ENCODE results near the gene RAB7A.

The RAB7A gene

DNA sequence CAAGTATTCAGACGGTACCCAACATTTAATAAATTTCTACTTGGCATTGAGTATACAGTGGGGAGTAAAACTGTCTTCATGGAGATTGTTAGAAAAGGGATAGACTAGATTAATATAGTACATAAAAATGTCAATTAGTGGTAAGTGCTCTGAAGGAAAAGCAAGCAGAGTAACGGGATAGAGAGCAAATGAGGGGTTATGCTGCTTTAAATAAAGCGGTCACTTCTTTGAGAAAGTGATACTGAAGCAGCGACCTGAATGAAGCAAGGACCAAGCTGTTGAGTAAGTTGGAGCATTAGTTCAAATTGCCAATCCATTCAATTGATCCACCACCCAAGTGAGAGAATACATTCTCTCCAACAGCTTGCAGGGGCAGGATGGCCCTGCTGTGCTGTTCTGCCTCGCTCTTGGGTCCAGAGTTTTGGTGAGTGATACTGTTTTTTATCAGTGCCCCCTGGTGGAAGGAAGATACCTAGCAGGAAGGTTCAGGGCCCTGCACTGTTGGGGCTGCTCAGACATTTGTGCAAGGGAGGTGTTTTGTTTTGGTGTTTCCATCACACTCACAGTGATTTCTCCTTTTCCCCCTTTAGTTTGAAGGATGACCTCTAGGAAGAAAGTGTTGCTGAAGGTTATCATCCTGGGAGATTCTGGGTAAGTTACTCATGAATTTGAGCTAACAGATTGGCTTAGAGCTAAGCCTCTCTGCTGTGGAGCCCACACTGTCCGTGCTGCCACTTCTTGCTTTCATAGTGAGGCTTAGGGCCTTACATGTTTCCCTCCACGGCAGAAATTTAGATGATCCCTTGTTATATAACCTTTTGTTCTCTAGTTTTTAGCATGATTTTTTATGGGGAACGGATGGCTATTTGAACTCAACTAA, 69.0 kb downstream of the RAB7A start:
- peak; percentile 68 for DNase-seq

DNA sequence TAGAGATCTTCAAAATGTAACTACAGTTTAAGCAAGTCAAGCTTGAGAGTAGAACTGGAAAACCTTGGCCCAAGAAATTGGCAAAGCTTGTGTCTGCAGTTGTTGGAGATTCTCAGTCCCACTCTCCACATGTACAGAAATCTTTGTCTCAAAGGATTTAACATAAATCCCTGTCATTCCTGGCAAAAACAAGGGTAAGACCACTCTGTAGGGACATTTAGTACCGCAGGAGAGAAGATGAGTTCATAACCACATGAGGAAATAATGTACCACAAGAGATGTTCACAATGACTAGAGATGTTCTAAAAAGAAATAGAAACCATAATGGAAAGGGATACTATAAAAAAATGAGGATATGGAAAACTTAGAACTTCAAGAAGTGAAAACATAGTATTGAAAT, 73.7 kb downstream of the RAB7A start:
- DNase-seq: no peak

- DNase-seq: peak; percentile 82
Measured at GRCh38 chr3:128800241-128801187, 74.5 kb downstream of the RAB7A start.

DNA sequence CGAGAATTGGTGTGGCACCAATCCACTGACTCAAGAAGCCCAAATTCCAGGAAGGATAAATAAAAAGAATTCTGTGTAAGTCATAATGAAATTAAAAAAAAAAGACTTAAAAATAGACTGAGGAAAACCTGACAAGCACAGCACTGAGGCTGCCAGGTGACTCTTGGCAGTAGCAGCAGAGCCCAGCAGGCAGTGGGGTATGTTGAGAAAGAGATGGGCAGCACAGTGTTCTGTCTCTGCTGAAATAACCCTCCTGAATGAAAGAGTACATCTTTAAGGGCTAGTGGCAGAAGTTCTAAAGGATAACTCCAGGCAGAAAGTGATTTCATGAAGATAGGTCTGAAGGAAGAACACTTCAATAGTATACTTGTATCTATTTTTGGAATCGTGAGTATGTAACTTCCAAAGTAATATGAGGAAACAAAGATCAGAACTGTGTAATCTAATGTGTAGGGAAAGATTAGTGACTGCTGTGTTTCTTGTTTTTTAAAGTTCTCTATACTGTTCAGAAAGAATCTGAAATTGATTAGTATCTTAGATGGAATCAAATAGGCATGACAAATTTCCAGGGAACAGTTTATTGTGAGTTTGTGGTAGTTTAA, 75.9 kb downstream of the RAB7A start:
- DNase-seq: peak; percentile 52

DNA sequence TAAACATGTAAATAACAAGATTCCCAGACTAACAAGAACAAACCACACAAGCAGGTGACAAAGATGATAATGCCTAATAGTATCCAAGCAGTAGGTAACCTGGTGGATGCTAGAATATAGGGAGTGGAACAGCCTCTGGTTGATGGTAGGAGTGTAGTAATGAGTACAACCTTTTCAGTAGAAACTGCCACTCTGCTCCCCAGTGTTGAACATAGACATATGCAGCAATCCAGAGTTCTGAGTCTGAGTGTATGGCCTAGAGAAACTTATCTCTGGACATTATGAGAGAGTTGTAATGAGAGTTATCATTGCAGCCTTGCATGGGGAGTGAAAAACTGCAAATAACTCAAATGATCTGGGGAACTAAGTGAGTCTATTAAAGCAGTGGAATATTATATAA, 77.3 kb downstream of the RAB7A start:
- DNase-seq: no peak

- peak; percentile 69 for DNase-seq
Measured at GRCh38 chr3:128804017-128804810, 78.2 kb downstream of the RAB7A start.

- DNase-seq: no peak
Measured at GRCh38 chr3:128804811-128805155, 78.8 kb downstream of the RAB7A start.

DNA sequence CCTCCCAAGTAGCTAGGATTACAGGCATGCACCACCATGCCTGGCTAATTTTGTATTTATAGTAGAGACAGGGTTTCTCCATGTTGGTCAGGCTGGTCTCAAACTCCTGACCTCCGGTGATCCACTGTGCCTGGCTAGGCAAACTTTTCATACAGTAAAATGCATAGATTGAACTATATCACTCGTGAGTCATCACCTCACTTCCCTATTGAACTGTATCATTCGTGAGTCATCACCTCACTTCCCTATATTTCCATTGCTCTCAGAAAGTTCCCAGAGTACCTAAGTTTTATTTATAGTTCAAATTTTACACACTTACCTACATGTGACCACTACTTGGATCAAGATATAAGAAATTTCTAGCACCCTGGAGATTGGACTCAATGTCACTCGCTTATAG, 79.8 kb downstream of the RAB7A start:
- no peak for DNase-seq

GRCh38 chr3:128806588-128806987, 80.6 kb downstream of the RAB7A start:
- no peak for DNase-seq

GRCh38 chr3:128807186-128807830, 81.3 kb downstream of the RAB7A start:
- no peak for DNase-seq

- DNase-seq: no peak
Measured at GRCh38 chr3:128808672-128809071, 82.7 kb downstream of the RAB7A start.

DNA sequence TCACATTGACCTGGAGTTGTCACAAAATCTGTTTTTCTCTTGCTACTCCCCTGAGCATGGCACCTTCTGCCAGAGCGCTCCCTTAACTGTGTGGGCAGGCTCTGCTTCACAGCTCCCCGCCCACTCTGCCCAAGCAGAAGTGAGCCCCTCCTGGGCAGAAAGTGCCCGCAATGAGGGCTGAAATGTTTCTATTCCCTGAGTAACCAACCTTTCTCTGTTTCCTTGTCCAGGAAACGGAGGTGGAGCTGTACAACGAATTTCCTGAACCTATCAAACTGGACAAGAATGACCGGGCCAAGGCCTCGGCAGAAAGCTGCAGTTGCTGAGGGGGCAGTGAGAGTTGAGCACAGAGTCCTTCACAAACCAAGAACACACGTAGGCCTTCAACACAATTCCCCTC, 87.1 kb downstream of the RAB7A start:
- no peak for DNase-seq

- DNase-seq: no peak
Measured at GRCh38 chr3:128814060-128814459, 88.1 kb downstream of the RAB7A start.

- DNase-seq: no peak
Measured at GRCh38 chr3:128814519-128815317, 88.7 kb downstream of the RAB7A start.

GRCh38 chr3:128815318-128816064, 89.5 kb downstream of the RAB7A start:
- DNase-seq: no peak

- no peak for DNase-seq
Measured at GRCh38 chr3:128818186-128818787, 92.3 kb downstream of the RAB7A start.

DNA sequence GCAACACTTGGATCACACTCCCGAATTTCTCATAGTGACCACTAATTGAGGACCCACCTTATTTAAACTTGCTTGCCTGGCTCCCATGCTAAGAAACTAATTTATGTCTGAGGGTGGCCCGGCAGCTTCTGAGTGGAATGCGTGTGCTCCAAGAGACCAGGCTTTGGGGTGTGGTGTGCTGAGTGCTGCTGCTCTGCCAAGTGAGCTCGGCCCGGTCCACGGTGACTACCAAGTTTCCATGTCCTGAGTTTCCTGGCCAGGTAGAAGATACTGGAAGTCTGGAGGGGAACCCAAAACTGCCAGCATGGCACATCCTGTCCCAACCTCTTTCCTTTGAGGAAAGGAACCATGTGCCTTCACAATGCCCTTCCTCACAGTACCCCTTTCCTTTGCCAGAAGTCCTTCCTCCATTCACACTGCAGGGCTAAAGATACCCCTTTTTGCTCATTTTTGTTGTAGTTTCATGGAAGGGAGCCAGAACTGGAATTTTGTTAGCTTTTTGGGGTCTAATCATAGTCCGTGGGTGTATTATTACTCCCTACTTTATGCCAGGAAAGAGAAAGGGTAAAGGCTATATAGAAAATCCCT, 94.4 kb downstream of the RAB7A start:
- no peak for DNase-seq

DNA sequence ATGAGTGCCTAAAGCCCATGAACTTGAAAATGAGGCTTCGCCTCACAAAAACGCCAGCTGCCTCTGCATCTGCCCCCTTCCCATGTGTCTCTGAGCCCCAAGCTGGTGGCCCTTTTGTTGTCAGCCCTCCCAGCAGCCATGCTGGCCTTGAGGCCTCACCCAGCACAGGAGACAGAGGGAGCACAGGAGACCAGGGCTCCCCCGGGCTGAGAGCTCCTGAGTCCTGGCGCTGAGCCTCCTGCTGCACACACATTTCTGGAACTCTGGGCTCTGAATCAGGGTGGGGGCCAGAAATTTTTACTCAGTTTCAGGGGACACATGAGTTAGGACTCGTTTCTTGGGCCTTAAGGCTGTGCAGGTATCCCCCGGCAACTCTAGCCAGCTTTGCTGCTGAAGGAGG, 97.0 kb downstream of the RAB7A start:
- no peak for DNase-seq

DNA sequence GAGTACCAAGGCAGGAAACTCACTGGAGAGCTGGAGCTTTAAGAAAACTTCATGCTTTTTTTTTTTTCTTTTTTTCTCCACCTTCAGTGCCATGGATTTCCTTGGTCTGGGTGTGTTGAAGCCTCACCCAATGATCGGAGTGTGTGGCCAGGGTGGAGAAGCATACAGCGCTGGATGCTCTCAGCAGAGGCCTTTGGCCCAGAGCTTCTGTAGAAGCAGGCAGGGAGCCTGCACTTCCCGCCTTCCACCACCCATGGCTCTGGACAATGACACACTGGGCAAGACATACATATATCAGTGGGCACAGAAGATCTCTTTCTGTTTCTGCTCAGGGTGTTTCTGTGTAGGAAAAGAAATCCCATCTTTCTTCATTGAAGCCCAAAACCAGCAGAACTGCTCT, 97.6 kb downstream of the RAB7A start:
- no peak for DNase-seq

Measured in stimulated activated CD4-positive, alpha-beta T cell treated with anti-CD3 and anti-CD28 coated beads, Interleukin-15, amount 100 ng/mL, for 24 hours (primary cell).